A673 (cell line): ENCODE data around the gene CKB. TPM values are rescaled to one million over a fixed set of nuclear protein-coding genes. Genes with fewer than 3 reads are reported as not detected.

ENCODE experiments used
- BruUV-seq: library from RNA; stranded (reverse); fragments of 400-500 nt; replicated peaks from 2 replicates; lab custom pipeline; 2021; lab: Mats Ljungman, UMichigan
- CTCF ChIA-PET: fragments of 300-600 bp; sonication (Branson Sonifier 250); formaldehyde crosslinking; loops from one replicate; lab custom pipeline; 2022; ENCODE audit warnings: antibody characterized with exemption; lab: Charles Lee
- POLR2A ChIA-PET: fragments of 300-600 bp; sonication (Branson Sonifier 250); formaldehyde crosslinking; loops from one replicate; lab custom pipeline; 2022; ENCODE audit warnings: antibody characterized with exemption; ENCODE audit not compliant: low non-redundant PET; lab: Charles Lee
- DNase-seq: peaks from one replicate; pipeline ENCODE4 v3.0.0-alpha.2; 2015; ENCODE audit warnings: low spot score
- H3K27ac ChIP-seq: fragments of 200-600 bp; sonication (generic); 2 replicates; pipeline ENCODE4 v1.5.1; 2016; ENCODE audit warnings: mixed run types, low read depth, mild to moderate bottlenecking, mixed read lengths, antibody characterized with exemption, low read length; ENCODE audit not compliant: poor library complexity, severe bottlenecking
- H3K27me3 ChIP-seq: fragments of 200-600 bp; sonication (generic); replicated peaks from 2 replicates; pipeline ENCODE4 v1.6.1; 2017; ENCODE audit warnings: mixed run types, low read depth, mild to moderate bottlenecking, mixed read lengths, antibody characterized with exemption, low read length; ENCODE audit not compliant: insufficient read depth, poor library complexity
- H3K36me3 ChIP-seq: fragments of 200-600 bp; sonication (generic); 2 replicates; pipeline ENCODE4 v1.6.1; 2016; ENCODE audit warnings: mixed run types, mild to moderate bottlenecking, mixed read lengths, antibody characterized with exemption, low read length; ENCODE audit not compliant: insufficient read depth, poor library complexity, severe bottlenecking
- H3K4me1 ChIP-seq: fragments of 200-600 bp; sonication (generic); 2 replicates; pipeline ENCODE4 v1.6.1; 2017; ENCODE audit warnings: mixed run types, mild to moderate bottlenecking, mixed read lengths, antibody characterized with exemption, low read length; ENCODE audit not compliant: insufficient read depth, poor library complexity, severe bottlenecking
- H3K4me3 ChIP-seq: fragments of 200-600 bp; sonication (generic); 2 replicates; pipeline ENCODE4 v1.5.1; 2016; ENCODE audit warnings: low read depth, mixed run types, mild to moderate bottlenecking, mixed read lengths, low read length; ENCODE audit not compliant: poor library complexity, severe bottlenecking
- H3K9me3 ChIP-seq: fragments of 200-600 bp; sonication (generic); 2 replicates; pipeline ENCODE4 v1.6.1; 2016; ENCODE audit warnings: mixed run types, low read depth, mild to moderate bottlenecking, mixed read lengths, antibody characterized with exemption, low read length; ENCODE audit not compliant: poor library complexity, severe bottlenecking
- EZH2 ChIP-seq: fragments of 200-600 bp; sonication (generic); IDR thresholded peaks from 2 replicates; pipeline ENCODE4 v1.6.1; 2017; ENCODE audit warnings: borderline replicate concordance, low read depth, mild to moderate bottlenecking, mixed read lengths, antibody characterized with exemption, low read length; ENCODE audit not compliant: poor library complexity, severe bottlenecking
- intact Hi-C: fragments of 100-400 bp; cut with micrococcal nuclease; formaldehyde crosslinking; loops from one replicate; pipeline ENCODE4 v1.10.0; 2022; ENCODE audit not compliant: unreplicated experiment
- total RNA-seq: library from RNA; stranded (reverse); gene quantifications from 2 replicates; pipeline ENCODE4 v1.2.3, GENCODE V29; 2021
- TF ChIP-seq, protein P1 (sequence below): fragments of 300-800, 200-600 bp; sonication (generic); conservative IDR thresholded peaks from 2 replicates; pipeline ENCODE4 v1.5.1; 2017; ENCODE audit warnings: low read depth, mild to moderate bottlenecking, antibody characterized with exemption, low read length, moderate library complexity, mixed read lengths

CKB gene
- total RNA-seq, 1 experiment from 2014 or later: 118 TPM

DNA sequence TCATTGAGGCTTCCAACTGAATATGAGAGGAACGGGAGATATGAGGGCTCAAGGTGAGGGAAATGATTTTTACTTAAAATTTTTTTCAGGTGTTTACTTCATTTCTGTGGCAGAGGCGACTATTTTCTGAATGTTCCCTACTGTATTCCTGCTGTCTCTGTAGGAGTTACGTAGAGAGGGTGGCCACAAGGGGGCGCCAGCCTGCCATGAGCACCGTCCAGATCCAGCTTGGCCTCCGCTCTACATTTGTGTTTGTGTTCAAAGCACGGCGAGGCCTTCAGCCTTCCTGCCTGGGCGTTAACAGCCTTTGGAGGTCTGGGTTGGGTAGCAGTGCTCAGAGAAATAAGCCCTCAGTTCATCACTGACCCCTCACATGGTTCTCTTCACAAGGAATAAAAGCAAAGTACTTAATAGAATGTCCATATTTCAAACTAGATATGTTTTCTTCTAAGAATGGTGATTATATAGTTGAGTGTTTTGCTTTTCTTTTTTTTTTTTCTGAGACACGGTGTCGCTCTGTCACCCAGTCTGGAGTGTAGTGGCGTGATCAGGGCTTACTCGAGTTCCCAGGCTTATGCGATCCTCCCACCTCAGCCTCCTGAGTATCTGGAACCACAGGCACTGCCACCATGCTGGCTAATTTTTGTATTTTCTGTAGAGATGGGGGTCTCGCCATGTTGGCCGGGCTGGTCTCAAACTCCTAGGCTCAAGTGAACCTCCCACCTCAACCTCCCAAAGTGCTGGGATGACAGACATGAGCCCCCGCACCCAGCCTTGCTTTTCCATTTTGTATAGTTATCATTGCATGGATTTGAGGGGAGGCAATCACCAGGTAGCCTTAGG lies 22.3 kb downstream of the CKB start:
- H3K9me3 ChIP-seq: no peaks in the 10 kb centered on the region
- intact Hi-C loops: loop anchor here (5.0 kb wide), 1 partner anchor 47 kb away; no protein-coding TSS in a partner anchor
- H3K4me1 ChIP-seq: no peaks in the 10 kb centered on the region
- DNase-seq: peak; percentile 85
- no peak overlapping the region for H3K4me3 ChIP-seq
- POLR2A ChIA-PET: interaction anchor here (0.6 kb wide), 1 partner anchor 29 kb away, joined by 6 read pairs; no protein-coding TSS in a partner anchor
- no TSS peak for BruUV-seq
- no peak for TF ChIP-seq EZH2
- TF ChIP-seq, protein P1, sequence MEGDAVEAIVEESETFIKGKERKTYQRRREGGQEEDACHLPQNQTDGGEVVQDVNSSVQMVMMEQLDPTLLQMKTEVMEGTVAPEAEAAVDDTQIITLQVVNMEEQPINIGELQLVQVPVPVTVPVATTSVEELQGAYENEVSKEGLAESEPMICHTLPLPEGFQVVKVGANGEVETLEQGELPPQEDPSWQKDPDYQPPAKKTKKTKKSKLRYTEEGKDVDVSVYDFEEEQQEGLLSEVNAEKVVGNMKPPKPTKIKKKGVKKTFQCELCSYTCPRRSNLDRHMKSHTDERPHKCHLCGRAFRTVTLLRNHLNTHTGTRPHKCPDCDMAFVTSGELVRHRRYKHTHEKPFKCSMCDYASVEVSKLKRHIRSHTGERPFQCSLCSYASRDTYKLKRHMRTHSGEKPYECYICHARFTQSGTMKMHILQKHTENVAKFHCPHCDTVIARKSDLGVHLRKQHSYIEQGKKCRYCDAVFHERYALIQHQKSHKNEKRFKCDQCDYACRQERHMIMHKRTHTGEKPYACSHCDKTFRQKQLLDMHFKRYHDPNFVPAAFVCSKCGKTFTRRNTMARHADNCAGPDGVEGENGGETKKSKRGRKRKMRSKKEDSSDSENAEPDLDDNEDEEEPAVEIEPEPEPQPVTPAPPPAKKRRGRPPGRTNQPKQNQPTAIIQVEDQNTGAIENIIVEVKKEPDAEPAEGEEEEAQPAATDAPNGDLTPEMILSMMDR: peak; percentile 98
- H3K27me3 ChIP-seq: no peaks in the 10 kb centered on the region
- peaks cover 63% of the 10 kb centered on the region for H3K36me3 ChIP-seq
- H3K27ac ChIP-seq: peak overlapping the region; percentile 21
- CTCF ChIA-PET: interaction anchor here (0.8 to 1.6 kb wide), 5 partner anchors 8 to 47 kb away, joined by 3 to 6 read pairs (median 4); partner anchors contain the start of gene TRMT61A

DNA sequence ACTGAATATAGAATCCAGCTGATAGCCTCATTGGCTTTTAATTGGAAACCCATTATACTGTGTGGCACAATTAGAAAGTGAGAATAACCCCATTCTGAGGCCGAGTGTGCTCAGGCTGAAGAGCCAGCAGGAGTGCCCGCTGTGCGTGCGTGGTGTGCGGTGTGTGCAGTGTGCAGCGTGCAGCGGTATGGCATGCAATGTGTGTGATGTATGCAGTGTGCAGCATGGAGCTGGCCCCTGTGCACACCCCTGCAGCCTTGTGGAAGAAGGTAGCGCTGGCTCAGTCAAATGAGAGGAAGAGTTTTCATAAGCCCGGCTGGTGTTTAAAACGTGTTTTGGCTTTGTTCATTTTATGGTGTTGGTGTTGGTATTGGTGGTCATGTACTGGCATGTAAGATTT lies 22.9 kb downstream of the CKB start:
- Histone ChIP-seq H3K36me3 (peaks cover 68% of the 10 kb centered on the region), H3K4me1 (no peaks in the 10 kb centered on the region), H3K9me3 (no peaks in the 10 kb centered on the region), H3K27me3 (no peaks in the 10 kb centered on the region), H3K4me3 (no peak overlapping the region), H3K27ac (no peak overlapping the region)
- intact Hi-C loops: loop anchor here (5.0 kb wide), 1 partner anchor 48 kb away; no protein-coding TSS in a partner anchor
- POLR2A ChIA-PET: no interaction called here
- CTCF ChIA-PET: interaction anchor here (1.0 to 1.6 kb wide), 4 partner anchors 19 to 48 kb away, joined by 3 to 6 read pairs (median 4); partner anchors contain the start of gene TRMT61A
- no TSS peak for BruUV-seq
- TF ChIP-seq EZH2: no peak
- TF ChIP-seq, protein P1: no peak
- no peak for DNase-seq

DNA sequence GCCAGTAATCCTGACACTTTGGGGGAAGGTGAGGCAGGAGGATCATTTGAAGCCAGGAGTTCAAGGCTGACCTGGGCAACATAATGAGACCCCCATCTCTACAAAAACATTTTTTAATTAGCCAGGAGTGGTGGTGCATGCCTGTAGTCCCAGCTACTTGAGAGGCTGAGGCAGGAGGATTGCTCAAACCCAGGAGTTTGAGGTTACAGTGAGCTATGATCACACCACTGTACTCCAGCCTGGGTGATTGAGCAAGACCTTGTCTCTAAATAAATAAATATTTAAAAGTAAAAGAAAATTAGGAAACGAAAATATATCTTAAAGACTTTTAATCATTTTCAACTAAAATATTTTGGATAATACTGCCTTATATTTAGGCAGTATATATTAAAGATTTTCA lies 25.9 kb downstream of the CKB start:
- no peak for DNase-seq
- TF ChIP-seq, protein P1: no peak
- TF ChIP-seq EZH2: no peak

More for the DNA sequence above, 25.9 kb downstream of the CKB start:
- ChIA-PET CTCF (no interaction called here), POLR2A (no interaction called here)
- H3K36me3 ChIP-seq: peaks cover 59% of the 10 kb centered on the region
- H3K27me3 ChIP-seq: no peaks in the 10 kb centered on the region
- H3K4me1 ChIP-seq: no peaks in the 10 kb centered on the region
- intact Hi-C loops: no loop called here
- H3K4me3 ChIP-seq: no peak overlapping the region
- H3K27ac ChIP-seq: no peak overlapping the region
- no peaks in the 10 kb centered on the region for H3K9me3 ChIP-seq
- no TSS peak for BruUV-seq
